Upper lobe of right lung (tissue), 1 donor: ENCODE data around the gene HHATL. TPM values are rescaled to one million over a fixed set of nuclear protein-coding genes. Genes with fewer than 3 reads are reported as not detected.

Source experiments
- ATAC-seq: fragments of 200-7000 bp; cut with Tn5 transposase; one replicate; pipeline ENCODE4 v1.9.1; 2020; ENCODE audit warnings: mild to moderate bottlenecking, moderate library complexity
- DNase-seq: peaks from one replicate; pipeline ENCODE4 v3.0.0-alpha.2; 2020
- H3K27ac ChIP-seq: fragments of 200-600 bp; one replicate; pipeline ENCODE4 v1.8.0; 2022
- H3K27me3 ChIP-seq: fragments of 200-600 bp; one replicate; pipeline ENCODE4 v1.8.0; 2022; ENCODE audit warnings: mild to moderate bottlenecking
- H3K36me3 ChIP-seq: fragments of 200-600 bp; one replicate; pipeline ENCODE4 v1.8.0; 2022
- H3K4me1 ChIP-seq: fragments of 200-600 bp; one replicate; pipeline ENCODE4 v1.8.0; 2022
- H3K4me3 ChIP-seq: fragments of 200-600 bp; one replicate; pipeline ENCODE4 v1.8.0; 2022; ENCODE audit warnings: mild to moderate bottlenecking
- H3K9me3 ChIP-seq: fragments of 200-600 bp; one replicate; pipeline ENCODE4 v1.8.0; 2022
- CTCF ChIP-seq: fragments of 200-600 bp; IDR thresholded peaks from one replicate; pipeline ENCODE4 v1.8.0; 2022; ENCODE audit warnings: antibody characterized with exemption
- intact Hi-C: fragments of 100-400 bp; cut with DNase I; formaldehyde crosslinking; loops from one replicate; pipeline ENCODE4 v1.11.0; 2022
- total RNA-seq: library from RNA; stranded (reverse); fragmentation: NEBNext Ultra II Directional; extraction: Animal tissue kit (Norgen Biotek cat#: 25700); gene quantifications from one replicate; pipeline ENCODE4 v1.2.1, GENCODE V29; 2021
- donor health status: DM: no; HTN: yes; CAD: no; lungs with severe emphysema.

The HHATL gene
- total RNA-seq, 1 donor from 2014 or later = not detected

- H3K9me3 ChIP-seq = no peaks in the 10 kb centered on the region
- H3K27ac ChIP-seq = no peak overlapping the region
- no peaks in the 10 kb centered on the region for H3K27me3 ChIP-seq
- H3K4me1 ChIP-seq = no peaks in the 10 kb centered on the region
- no peak for TF ChIP-seq CTCF
- intact Hi-C loops = no loop called here
- no peak overlapping the region for H3K4me3 ChIP-seq
- DNase-seq (peak; percentile 51), ATAC-seq (no peak)
- H3K36me3 ChIP-seq = no peaks in the 10 kb centered on the region
These were observed 2.6 kb upstream of the HHATL start for GRCh38 chr3:42705058-42705767.

DNA sequence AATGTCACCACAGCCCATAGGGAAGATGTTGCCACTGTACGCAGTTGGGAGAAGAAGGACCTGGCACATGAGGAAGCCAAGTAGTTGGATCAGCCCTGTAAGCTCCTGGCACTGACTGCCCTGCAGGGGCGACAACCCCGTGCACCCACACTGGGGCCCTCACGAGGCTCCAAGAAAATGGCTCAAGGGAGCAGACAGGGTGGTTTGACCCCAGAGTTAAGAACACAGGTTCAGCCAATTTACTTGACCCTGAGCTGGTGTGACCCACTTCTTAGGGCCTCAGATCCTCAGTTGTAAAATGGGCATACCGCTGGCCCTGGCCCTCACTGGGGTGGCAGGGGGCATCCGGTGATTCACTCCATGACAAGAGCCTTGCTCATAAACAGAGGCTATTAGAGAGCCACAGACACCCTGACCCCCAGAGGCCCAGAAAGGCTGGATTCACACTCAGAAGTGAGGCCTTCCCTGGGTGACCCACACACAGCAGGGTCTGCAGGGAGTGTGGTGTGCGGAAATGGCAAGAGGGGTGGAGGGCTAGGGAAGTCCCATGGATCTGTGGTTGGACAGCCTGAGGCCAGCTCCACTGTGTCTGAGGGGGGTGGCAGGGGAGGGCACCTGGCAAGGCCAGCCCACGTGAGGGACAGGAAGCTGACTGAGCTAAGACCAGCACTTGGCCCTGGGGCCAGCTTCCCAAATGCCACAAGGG, 1.7 kb upstream of the HHATL start:
- intact Hi-C loops = no loop called here
- no peaks in the 10 kb centered on the region for H3K9me3 ChIP-seq
- ATAC-seq = no peak
- no peak for TF ChIP-seq CTCF
- H3K4me3 ChIP-seq = no peak overlapping the region
- H3K27ac ChIP-seq = no peak overlapping the region
- H3K36me3 ChIP-seq = no peaks in the 10 kb centered on the region
- no peaks in the 10 kb centered on the region for H3K27me3 ChIP-seq
- no peaks in the 10 kb centered on the region for H3K4me1 ChIP-seq
- DNase-seq = no peak

- TF ChIP-seq CTCF = no peak
- H3K27ac ChIP-seq = no peak overlapping the region
- no peaks in the 10 kb centered on the region for H3K4me1 ChIP-seq
- H3K4me3 ChIP-seq = no peak overlapping the region
- no peaks in the 10 kb centered on the region for H3K27me3 ChIP-seq
- no peak for ATAC-seq
- no peaks in the 10 kb centered on the region for H3K9me3 ChIP-seq
- no peak for DNase-seq
- intact Hi-C loops = no loop called here
- H3K36me3 ChIP-seq = no peaks in the 10 kb centered on the region
These were observed 1.1 kb upstream of the HHATL start for GRCh38 chr3:42703695-42704025.

GRCh38 chr3:42702982-42703694, 540 bp upstream of the HHATL start:
- DNase-seq (no peak), ATAC-seq (no peak)
- intact Hi-C loops = no loop called here
- Histone ChIP-seq H3K27me3 (no peaks in the 10 kb centered on the region), H3K4me3 (no peak overlapping the region), H3K36me3 (no peaks in the 10 kb centered on the region), H3K4me1 (no peaks in the 10 kb centered on the region), H3K27ac (no peak overlapping the region), H3K9me3 (no peaks in the 10 kb centered on the region)
- no peak for TF ChIP-seq CTCF

GRCh38 chr3:42701371-42702065, 1.1 kb downstream of the HHATL start:
- intact Hi-C loops = no loop called here
- H3K4me3 ChIP-seq = no peak overlapping the region
- TF ChIP-seq CTCF = no peak

More at GRCh38 chr3:42701371-42702065, 1.1 kb downstream of the HHATL start:
- ATAC-seq (peak; percentile 66), DNase-seq (peak; percentile 80)
- Histone ChIP-seq H3K36me3 (no peaks in the 10 kb centered on the region), H3K4me1 (no peaks in the 10 kb centered on the region), H3K27ac (no peak overlapping the region), H3K27me3 (no peaks in the 10 kb centered on the region), H3K9me3 (no peaks in the 10 kb centered on the region)
